Body of pancreas (tissue), 4 donors: ENCODE results near the gene KIAA1549. TPM values are rescaled to one million over a fixed set of nuclear protein-coding genes. Genes with fewer than 3 reads are reported as not detected.
A peak's percentile ranks its signal among the peaks of the same experiment; 100 is the strongest.
"Not testable (repeated sequence)": the region's sequence is repeated elsewhere in the genome, so short reads cannot be mapped to it uniquely, and the experiment has no call there.

Experiments
- ATAC-seq: fragments of 150-250 bp; one replicate; pipeline ENCODE4 v1.9.1; 2016
- DNase-seq, 4 donors: peaks; one replicate each; pipeline ENCODE4 v3.0.0-alpha.2; 2019
- H3K27ac ChIP-seq, 4 donors: fragments of 200-600 bp; sonication (generic); 1 replicate in 3 of 4; 2 replicates in 1 of 4; pipeline versions ENCODE4 v1.5.1 to v1.6.1; 2016 to 2019; ENCODE audit warnings: mild to moderate bottlenecking in 1 of 4, mixed read lengths in 1 of 4, moderate library complexity in 1 of 4
- H3K27me3 ChIP-seq, 2 donors: fragments of 200-600 bp; sonication (generic); one replicate each; pipeline ENCODE4 v1.6.0; 2016; ENCODE audit warnings: mild to moderate bottlenecking in 1 of 2
- H3K36me3 ChIP-seq, 2 donors: fragments of 200-600 bp; sonication (generic); replicated peaks in 1 of 2; 2 replicates each; pipeline ENCODE4 v1.5.1; 2016; ENCODE audit warnings: low read depth in 2 of 2; ENCODE audit not compliant: insufficient read depth in 1 of 2
- H3K4me1 ChIP-seq: fragments of 200-600 bp; sonication (generic); one replicate; pipeline ENCODE4 v1.6.0; 2016
- H3K4me3 ChIP-seq, 2 donors: fragments of 200-600 bp; sonication (generic); 1 replicate in 1 of 2; 2 replicates in 1 of 2; pipeline ENCODE4 v1.5.1; 2016 to 2019
- H3K9me3 ChIP-seq, 3 donors: fragments of 200-600 bp; sonication (generic); 1 replicate in 2 of 3; 2 replicates in 1 of 3; pipeline ENCODE4 v1.5.1; 2016
- POLR2A ChIP-seq, 3 donors: fragments of 450-650 bp; IDR thresholded peaks; one replicate each; pipeline ENCODE4 v1.6.1; 2016; ENCODE audit warnings: antibody characterized with exemption in 3 of 3, mild to moderate bottlenecking in 2 of 3
- WGBS, 2 donors: methylation state at CpG; one replicate each; pipeline ENCODE4 v1.1.5; 2017; 5-methylcytosine and 5-hydroxymethylcytosine counted together
- intact Hi-C: fragments of 100-400 bp; cut with DNase I; formaldehyde crosslinking; loops from one replicate; pipeline ENCODE4 v1.15.1; 2023
- total RNA-seq, 2 donors: library from RNA; depleted of rRNA; stranded (reverse); fragments of >200 nt; gene quantifications; one replicate each; pipeline ENCODE4 v1.1.0, GENCODE V29; 2016
- TF ChIP-seq, protein P1 (sequence below), 7 experiments: fragments of 450-650 bp in 4 of 7; fragments of 200-600 bp in 3 of 7; sonication (generic) in 3 of 7; IDR thresholded peaks; one replicate each; pipeline ENCODE4 v1.5.1; 2016 to 2019; ENCODE audit warnings: antibody characterized with exemption in 7 of 7

KIAA1549 gene
- total RNA-seq, 2 donors from 2014 or later: 5.3 to 6.0 TPM

DNA sequence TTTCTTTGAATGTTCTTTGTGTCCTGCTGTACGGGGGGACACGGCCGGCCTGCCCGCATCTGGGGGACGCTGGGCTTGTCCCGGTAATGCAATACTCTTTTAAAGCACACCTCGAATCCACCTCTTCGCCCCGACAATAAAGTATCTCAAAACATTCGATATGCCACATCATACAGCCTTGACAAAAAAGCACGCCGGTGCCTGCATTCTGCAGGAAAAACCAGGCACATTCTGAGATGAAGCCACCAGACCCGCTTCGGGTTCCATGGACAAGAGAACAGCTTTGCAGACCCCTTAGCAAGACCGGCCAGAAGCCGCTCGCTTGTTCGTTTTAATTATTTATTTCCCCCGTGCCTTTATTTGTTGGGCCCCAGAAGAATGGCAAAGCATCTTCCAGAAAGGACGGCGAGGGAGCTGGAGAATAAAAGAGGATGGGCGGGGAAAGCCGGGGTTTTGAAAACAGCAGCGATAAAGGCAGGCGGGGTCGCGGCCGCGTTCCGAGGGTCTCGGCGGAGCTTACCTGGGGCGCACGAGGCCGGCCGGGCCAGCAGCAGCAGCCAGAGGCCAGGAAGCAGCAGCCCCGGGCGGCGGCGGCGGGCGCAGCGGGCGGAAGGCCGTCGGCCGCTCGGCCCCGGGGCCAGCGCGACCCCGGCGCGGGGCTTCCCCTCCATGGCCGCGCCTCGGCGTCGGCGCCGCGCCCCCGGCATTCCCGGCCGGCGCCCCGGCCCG is 462 bp downstream of the KIAA1549 start:
- DNase-seq (no peak), ATAC-seq (peak; percentile 47)
- intact Hi-C loops: no loop called here
- Histone ChIP-seq H3K4me1 (peaks cover 40% of the 10 kb centered on the region), H3K27ac (peak overlapping the region; percentile 46 to 78 (median 72)), H3K27me3 (no peaks in the 10 kb centered on the region), H3K4me3 (peak overlapping the region; percentile 19 to 54), H3K36me3 (no peaks in the 10 kb centered on the region), H3K9me3 (no peaks in the 10 kb centered on the region)
- WGBS, 2 donors: 0% methylated on average over 20 to 52 of the region's 68 CpGs
- TF ChIP-seq POLR2A (IDR thresholded peaks at IDR 0.05): no peak
- TF ChIP-seq, protein P1, sequence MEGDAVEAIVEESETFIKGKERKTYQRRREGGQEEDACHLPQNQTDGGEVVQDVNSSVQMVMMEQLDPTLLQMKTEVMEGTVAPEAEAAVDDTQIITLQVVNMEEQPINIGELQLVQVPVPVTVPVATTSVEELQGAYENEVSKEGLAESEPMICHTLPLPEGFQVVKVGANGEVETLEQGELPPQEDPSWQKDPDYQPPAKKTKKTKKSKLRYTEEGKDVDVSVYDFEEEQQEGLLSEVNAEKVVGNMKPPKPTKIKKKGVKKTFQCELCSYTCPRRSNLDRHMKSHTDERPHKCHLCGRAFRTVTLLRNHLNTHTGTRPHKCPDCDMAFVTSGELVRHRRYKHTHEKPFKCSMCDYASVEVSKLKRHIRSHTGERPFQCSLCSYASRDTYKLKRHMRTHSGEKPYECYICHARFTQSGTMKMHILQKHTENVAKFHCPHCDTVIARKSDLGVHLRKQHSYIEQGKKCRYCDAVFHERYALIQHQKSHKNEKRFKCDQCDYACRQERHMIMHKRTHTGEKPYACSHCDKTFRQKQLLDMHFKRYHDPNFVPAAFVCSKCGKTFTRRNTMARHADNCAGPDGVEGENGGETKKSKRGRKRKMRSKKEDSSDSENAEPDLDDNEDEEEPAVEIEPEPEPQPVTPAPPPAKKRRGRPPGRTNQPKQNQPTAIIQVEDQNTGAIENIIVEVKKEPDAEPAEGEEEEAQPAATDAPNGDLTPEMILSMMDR (IDR thresholded peaks at IDR 0.05): no peak

DNA sequence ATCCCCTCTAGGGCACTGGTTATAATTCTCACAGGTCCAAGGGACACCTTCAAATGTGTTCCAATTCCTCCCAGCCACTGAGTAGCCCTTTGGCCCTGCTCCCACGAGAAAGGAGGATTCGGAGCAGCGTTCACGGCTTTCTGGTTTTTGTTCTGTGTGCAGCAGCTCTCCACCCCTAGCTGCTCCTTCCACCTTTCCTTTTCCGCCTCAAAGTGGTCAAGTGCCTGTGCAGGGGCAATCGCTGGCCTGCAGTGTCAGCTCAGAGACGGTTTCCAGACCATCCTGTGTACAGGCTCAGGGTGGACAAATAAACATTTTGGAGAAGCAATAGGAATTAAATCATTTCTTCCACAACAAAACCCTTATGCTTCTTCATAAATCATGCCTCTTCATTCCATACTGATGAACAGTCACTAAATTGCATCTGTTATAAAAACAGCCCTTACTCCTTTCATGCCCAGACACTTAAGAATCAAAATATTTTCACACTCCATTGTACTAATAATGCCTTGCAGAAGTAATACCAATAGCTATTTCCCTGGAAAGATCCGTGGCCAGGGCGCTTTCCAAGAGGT is 1.1 kb downstream of the KIAA1549 start:
- ATAC-seq: peak; percentile 5
- Histone ChIP-seq H3K4me1 (peaks cover 47% of the 10 kb centered on the region), H3K9me3 (no peaks in the 10 kb centered on the region), H3K4me3 (peak overlapping the region in 1 of 2 donors; percentile 19), H3K27me3 (no peaks in the 10 kb centered on the region), H3K27ac (peak overlapping the region; percentile 18 to 78 (median 72)), H3K36me3 (no peaks in the 10 kb centered on the region)
- TF ChIP-seq POLR2A (IDR thresholded peaks at IDR 0.05): no peak
- TF ChIP-seq, protein P1 (IDR thresholded peaks at IDR 0.05): no peak
- 22 to 25% methylated on average over 9 of the region's 9 CpGs for whole genome bisulfite sequencing, 2 donors
- intact Hi-C loops: no loop called here
- no peak for DNase-seq

DNA sequence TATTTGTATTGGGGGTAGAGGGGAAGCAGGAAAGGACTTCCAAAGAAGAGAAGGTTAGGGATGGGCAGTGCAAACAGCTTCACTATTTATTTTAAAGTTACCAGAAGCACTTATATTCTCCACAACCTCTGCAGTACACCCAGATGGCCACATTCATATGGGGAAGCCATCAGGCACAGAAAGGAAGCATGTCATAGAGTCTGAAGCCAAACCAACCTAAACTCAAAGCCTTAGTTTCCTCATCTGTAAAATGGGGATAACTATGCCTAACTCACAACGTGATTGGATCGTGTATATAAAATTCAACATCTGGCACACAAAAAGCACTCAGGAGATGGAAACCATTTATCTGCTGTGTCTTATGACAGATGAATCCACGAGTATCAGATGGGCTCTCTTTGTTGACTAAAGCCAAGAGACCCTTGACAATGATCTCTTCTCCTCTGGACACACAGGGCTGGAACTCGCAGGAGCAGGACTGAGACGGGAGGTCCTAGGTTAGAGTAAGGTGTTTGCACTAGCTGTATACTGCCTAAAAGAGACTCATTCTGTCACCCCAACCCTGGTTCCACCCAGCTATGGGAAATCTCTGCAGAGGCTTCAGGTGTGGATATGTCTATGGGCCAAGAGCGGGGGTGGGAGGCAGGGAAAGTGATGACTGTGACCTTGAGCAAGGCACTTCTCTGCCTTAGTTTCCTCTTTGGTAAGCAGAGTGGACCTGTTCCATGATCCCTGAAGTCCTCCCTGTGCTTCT is 1.8 kb downstream of the KIAA1549 start:
- 43 to 52% methylated on average over 6 of the region's 6 CpGs for WGBS, 2 donors
- H3K27me3 ChIP-seq: no peaks in the 10 kb centered on the region
- H3K27ac ChIP-seq: peak overlapping the region; percentile 62 to 78 (median 72)
- no peaks in the 10 kb centered on the region for H3K36me3 ChIP-seq
- no peak overlapping the region for H3K4me3 ChIP-seq
- ATAC-seq (peak; percentile 47), DNase-seq (peak; percentile 70 to 83 (median 76))
- peaks cover 53% of the 10 kb centered on the region for H3K4me1 ChIP-seq
- peak in 2 of 3 donors; percentile 53 to 54 for TF ChIP-seq POLR2A (IDR thresholded peaks at IDR 0.05)
- TF ChIP-seq, protein P1 (IDR thresholded peaks at IDR 0.05): peak in 5 of 7 experiments; percentile 13 to 40 (median 29)
- intact Hi-C loops: no loop called here
- H3K9me3 ChIP-seq: no peaks in the 10 kb centered on the region

DNA sequence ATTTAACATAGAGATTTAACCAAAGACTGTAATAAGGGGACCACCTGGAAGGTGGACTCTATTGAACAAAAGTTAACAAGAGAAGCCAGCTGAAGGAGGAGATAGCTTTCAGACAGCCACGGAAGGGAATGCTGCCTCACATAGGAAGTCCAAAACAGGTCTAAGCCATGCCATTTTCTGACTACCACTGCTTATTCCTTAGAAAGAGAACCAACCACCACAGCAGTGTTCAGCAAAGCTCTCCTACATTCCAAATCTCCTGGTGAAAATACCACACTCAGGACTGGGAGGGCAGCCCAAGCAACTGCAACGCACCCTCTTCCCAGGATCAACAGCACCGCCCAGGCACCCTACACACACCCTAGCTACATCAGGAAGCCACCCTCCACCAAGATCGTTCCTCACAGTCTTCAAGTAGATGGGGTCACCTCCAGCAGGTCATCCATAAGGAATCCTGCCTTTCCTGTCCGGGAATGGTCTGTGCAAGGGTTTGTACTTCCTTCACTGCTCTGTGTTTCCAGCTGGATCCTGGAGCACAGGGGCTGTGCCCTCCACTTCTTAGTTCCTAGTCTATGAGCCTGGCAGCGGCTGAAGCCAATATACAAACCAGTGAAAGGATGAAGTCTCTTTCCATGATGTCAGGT is 2.5 kb downstream of the KIAA1549 start:
- DNase-seq: peak in 1 of 4 donors; percentile 23
- Histone ChIP-seq H3K27me3 (no peaks in the 10 kb centered on the region), H3K4me1 (peaks cover 61% of the 10 kb centered on the region), H3K27ac (peak overlapping the region; percentile 62 to 78 (median 72)), H3K36me3 (no peaks in the 10 kb centered on the region), H3K4me3 (no peak overlapping the region), H3K9me3 (no peaks in the 10 kb centered on the region)
- 44 to 56% methylated on average over 5 to 6 of the region's 6 CpGs for WGBS, 2 donors
- TF ChIP-seq, protein P1 (IDR thresholded peaks at IDR 0.05): no peak
- TF ChIP-seq POLR2A (IDR thresholded peaks at IDR 0.05): peak in 1 of 3 donors; percentile 26
- intact Hi-C loops: no loop called here
- no peak for ATAC-seq

DNA sequence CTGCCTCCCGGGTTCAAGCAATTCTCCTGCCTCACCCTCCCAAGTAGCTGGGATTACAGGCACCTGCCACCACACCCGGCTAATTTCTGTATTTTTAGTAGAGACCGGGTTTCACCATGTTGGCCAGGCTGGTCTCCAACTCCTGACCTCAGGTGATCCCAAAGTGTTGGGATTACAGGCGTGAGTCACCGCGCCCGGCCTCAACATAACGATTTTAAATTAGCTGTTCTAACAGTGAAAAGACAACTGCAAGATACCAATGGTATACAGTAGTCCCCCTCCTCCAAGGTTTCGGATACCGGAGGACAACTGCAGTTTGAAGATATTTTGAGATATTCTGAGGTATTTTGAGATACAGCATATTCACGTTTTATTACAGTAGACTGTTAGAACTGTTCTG is 5.0 kb downstream of the KIAA1549 start:
- 39 to 55% methylated on average over 11 of the region's 11 CpGs for WGBS, 2 donors
- intact Hi-C loops, ATAC-seq, H3K27me3 ChIP-seq, H3K4me3 ChIP-seq, H3K36me3 ChIP-seq, H3K9me3 ChIP-seq: not testable (repeated sequence)
- Histone ChIP-seq H3K27ac (peak overlapping the region in 1 of 4 donors; percentile 44), H3K4me1 (peaks cover 56% of the 10 kb centered on the region)
- peak in 1 of 4 donors; percentile 37 for DNase-seq
